GM18508 (cell line): ENCODE results near the gene DPEP2.
"Not testable (repeated sequence)": the region's sequence is repeated elsewhere in the genome, so short reads cannot be mapped to it uniquely, and the experiment has no call there.

Experiments
- ATAC-seq: cut with Tn5 transposase; IDR thresholded peaks from one replicate; pipeline ENCODE4 v1.9.1; 2021; ENCODE audit warnings: moderate number of reproducible peaks; ENCODE audit not compliant: insufficient read depth, unreplicated experiment

The DPEP2 gene

GRCh38 chr16:67940446-67941089, 58.7 kb downstream of the DPEP2 start:
- no peak for ATAC-seq

- no peak for ATAC-seq
These were observed 59.5 kb downstream of the DPEP2 start for GRCh38 chr16:67939507-67940445.

- not testable (repeated sequence) for ATAC-seq
These were observed 61.6 kb downstream of the DPEP2 start for GRCh38 chr16:67937713-67938112.
